ENCODE results near the gene GEMIN5. TPM values are rescaled to one million over a fixed set of nuclear protein-coding genes. Genes with fewer than 3 reads are reported as not detected.
"Not testable (repeated sequence)": the region's sequence is repeated elsewhere in the genome, so short reads cannot be mapped to it uniquely, and the experiment has no call there.

GEMIN5 gene, protein sequence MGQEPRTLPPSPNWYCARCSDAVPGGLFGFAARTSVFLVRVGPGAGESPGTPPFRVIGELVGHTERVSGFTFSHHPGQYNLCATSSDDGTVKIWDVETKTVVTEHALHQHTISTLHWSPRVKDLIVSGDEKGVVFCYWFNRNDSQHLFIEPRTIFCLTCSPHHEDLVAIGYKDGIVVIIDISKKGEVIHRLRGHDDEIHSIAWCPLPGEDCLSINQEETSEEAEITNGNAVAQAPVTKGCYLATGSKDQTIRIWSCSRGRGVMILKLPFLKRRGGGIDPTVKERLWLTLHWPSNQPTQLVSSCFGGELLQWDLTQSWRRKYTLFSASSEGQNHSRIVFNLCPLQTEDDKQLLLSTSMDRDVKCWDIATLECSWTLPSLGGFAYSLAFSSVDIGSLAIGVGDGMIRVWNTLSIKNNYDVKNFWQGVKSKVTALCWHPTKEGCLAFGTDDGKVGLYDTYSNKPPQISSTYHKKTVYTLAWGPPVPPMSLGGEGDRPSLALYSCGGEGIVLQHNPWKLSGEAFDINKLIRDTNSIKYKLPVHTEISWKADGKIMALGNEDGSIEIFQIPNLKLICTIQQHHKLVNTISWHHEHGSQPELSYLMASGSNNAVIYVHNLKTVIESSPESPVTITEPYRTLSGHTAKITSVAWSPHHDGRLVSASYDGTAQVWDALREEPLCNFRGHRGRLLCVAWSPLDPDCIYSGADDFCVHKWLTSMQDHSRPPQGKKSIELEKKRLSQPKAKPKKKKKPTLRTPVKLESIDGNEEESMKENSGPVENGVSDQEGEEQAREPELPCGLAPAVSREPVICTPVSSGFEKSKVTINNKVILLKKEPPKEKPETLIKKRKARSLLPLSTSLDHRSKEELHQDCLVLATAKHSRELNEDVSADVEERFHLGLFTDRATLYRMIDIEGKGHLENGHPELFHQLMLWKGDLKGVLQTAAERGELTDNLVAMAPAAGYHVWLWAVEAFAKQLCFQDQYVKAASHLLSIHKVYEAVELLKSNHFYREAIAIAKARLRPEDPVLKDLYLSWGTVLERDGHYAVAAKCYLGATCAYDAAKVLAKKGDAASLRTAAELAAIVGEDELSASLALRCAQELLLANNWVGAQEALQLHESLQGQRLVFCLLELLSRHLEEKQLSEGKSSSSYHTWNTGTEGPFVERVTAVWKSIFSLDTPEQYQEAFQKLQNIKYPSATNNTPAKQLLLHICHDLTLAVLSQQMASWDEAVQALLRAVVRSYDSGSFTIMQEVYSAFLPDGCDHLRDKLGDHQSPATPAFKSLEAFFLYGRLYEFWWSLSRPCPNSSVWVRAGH (N-terminal part only)
- total RNA-seq, result 10 to 100 TPM; 12.7 to 19.3 (median 16.5) TPM
- 1 to 10 TPM; 4.1 to 9.5 TPM for polyA plus RNA-seq
- long read RNA-seq, donor 1, full-length matches to known transcripts, result 2 of 12 reads
- long read RNA-seq, donor 1, partial matches to known transcripts, result 8 of 12 reads
- long read RNA-seq, donor 1, other reads (novel, unspliced or antisense), result 2 of 12 reads
- long read RNA-seq, donor 2, full-length matches to known transcripts, result 4 of 46 reads
- long read RNA-seq, donor 2, partial matches to known transcripts, result 41 of 46 reads
- long read RNA-seq, donor 2, other reads (novel, unspliced or antisense), result 1 of 46 reads
- long read RNA-seq, donor 3, full-length matches to known transcripts, result 5 of 18 reads
- long read RNA-seq, donor 3, partial matches to known transcripts, result 12 of 18 reads
- long read RNA-seq, donor 3, other reads (novel, unspliced or antisense), result 1 of 18 reads

- intact Hi-C loops (cut with DNase I), result loop anchor here in 2 of 10 donors (2.0 to 5.0 kb wide), 2 partner anchors 79 to 81 kb away; partner anchors contain the start of gene CNOT8 (in 2 of the 2)
- ATAC-seq (peak; percentile 82 to 96 (median 95)), DNase-seq (peak; percentile 85 to 92 (median 89))
- Histone ChIP-seq H3K4me1 (peaks cover 9 to 41% (median 29%) of the 10 kb centered on the region in 12 donors), H3K4me3 (peak within 1 kb of the TSS; percentile 44 to 98 (median 82)), H3K36me3 (peaks cover 0 to 26% (median 12%) of the 10 kb centered on the region in 9 donors), H3K27me3 (no peaks in the 10 kb centered on the region), H3K9me3 (no peaks in the 10 kb centered on the region), H3K27ac (peak within 1 kb of the TSS; percentile 16 to 81 (median 62))
- no peak for TF ChIP-seq CTCF (IDR thresholded peaks at IDR 0.05)
- TF ChIP-seq POLR2A (IDR thresholded peaks at IDR 0.05), result no peak
- WGBS, 4 donors, result 0 to 1% (median 0%) methylated on average over 36 to 61 of the region's 61 CpGs
Observed at GRCh38 chr5:154937718-154938466, at the start of gene GEMIN5. Gene GEMIN5, minus strand, starts transcription at chr5:154938211. Its CDS starts 78 bp downstream, at chr5:154938133.

- H3K4me3 ChIP-seq, result no peak overlapping the region
- WGBS, 4 donors, result 61 to 73% (median 65%) methylated on average over 4 of the region's 4 CpGs
- no peak for DNase-seq
- no peaks in the 10 kb centered on the region for H3K9me3 ChIP-seq
- no peaks in the 10 kb centered on the region for H3K4me1 ChIP-seq
- H3K36me3 ChIP-seq, result no peaks in the 10 kb centered on the region
- intact Hi-C loops (cut with DNase I), result no loop called here
- H3K27me3 ChIP-seq, result no peaks in the 10 kb centered on the region
- H3K27ac ChIP-seq, result no peak overlapping the region
- ATAC-seq, result no peak
- TF ChIP-seq CTCF (IDR thresholded peaks at IDR 0.05) (no peak), POLR2A (IDR thresholded peaks at IDR 0.05) (no peak)
Observed at GRCh38 chr5:154986151-154986550, 48.1 kb upstream of the GEMIN5 start.

GRCh38 chr5:154984946-154985516, 47.0 kb upstream of the GEMIN5 start:
- DNase-seq (no peak), ATAC-seq (no peak)
- intact Hi-C loops (cut with DNase I), result no loop called here
- Histone ChIP-seq H3K27ac (no peak overlapping the region), H3K36me3 (no peaks in the 10 kb centered on the region), H3K27me3 (no peaks in the 10 kb centered on the region), H3K4me3 (no peak overlapping the region), H3K9me3 (no peaks in the 10 kb centered on the region), H3K4me1 (no peaks in the 10 kb centered on the region)
- WGBS, 4 donors, result 82 to 87% (median 85%) methylated on average over 8 of the region's 8 CpGs
- TF ChIP-seq CTCF (IDR thresholded peaks at IDR 0.05), result no peak
- no peak for TF ChIP-seq POLR2A (IDR thresholded peaks at IDR 0.05)

DNA sequence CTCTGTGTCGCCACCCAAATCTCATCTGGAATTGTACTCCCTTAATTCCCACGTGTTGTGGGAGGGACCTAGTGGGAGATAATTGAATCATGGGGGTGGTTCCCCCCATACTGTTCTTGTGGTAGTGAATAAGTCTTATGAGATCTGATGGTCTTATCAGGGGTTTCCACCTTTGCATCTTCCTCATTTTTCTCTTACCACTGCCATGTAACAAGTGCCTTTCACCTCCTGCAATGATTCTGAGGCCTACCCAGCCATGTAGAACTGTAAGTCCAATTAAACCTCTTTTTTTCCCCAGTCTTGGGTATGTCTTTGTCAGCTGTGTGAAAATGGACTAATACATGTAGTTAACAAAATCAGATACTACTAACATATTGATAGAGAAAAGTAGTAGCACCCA, 40.3 kb upstream of the GEMIN5 start:
- not testable (repeated sequence) for H3K4me1 ChIP-seq, H3K9me3 ChIP-seq, H3K27ac ChIP-seq, ATAC-seq, DNase-seq, H3K36me3 ChIP-seq, H3K27me3 ChIP-seq, H3K4me3 ChIP-seq
- intact Hi-C loops (cut with DNase I), result loop anchor here in 2 of 10 donors (10.0 kb wide), 1 partner anchor 157 kb away; no protein-coding TSS in a partner anchor
- 88 to 94% (median 91%) methylated on average over 2 of the region's 2 CpGs for WGBS, 4 donors
